GM12872 (cell line): ENCODE results near the gene FYCO1.

Experiments used
- CTCF ChIP-seq: IDR thresholded peaks from 3 replicates; pipeline ENCODE4 v1.5.1; 2011; ENCODE audit warnings: low read depth, mild to moderate bottlenecking, low read length, moderate library complexity; ENCODE audit not compliant: insufficient read depth

Gene FYCO1

GRCh38 chr3:45985532-45986302, 9.9 kb downstream of the FYCO1 start:
- no peak for TF ChIP-seq CTCF

GRCh38 chr3:45984331-45985312, 11.0 kb downstream of the FYCO1 start:
- TF ChIP-seq CTCF, result no peak

- TF ChIP-seq CTCF, result no peak
Measured at GRCh38 chr3:45983770-45984169, 11.9 kb downstream of the FYCO1 start.

GRCh38 chr3:45981346-45982074, 14.1 kb downstream of the FYCO1 start:
- no peak for TF ChIP-seq CTCF

- TF ChIP-seq CTCF, result no peak
Measured at GRCh38 chr3:45980819-45981218, 14.8 kb downstream of the FYCO1 start.

- no peak for TF ChIP-seq CTCF
Measured at GRCh38 chr3:45980229-45980813, 15.3 kb downstream of the FYCO1 start.
